HepG2 (cell line): ENCODE data around the gene IRF7. TPM values are rescaled to one million over a fixed set of nuclear protein-coding genes. Genes with fewer than 3 reads are reported as not detected.

Source experiments
- KAT2B ChIP-seq: fragments of 150-350 bp; IDR thresholded peaks from 2 replicates; pipeline ENCODE4 v1.6.1; 2014; ENCODE audit warnings: low read depth, low read length, borderline replicate concordance
- KDM2A ChIP-seq: sonication (generic); formaldehyde crosslinking; IDR thresholded peaks from 2 replicates; pipeline ENCODE4 v1.4.0; 2020; ENCODE audit warnings: low read depth, missing genetic modification reagents, borderline replicate concordance
- TCF7L2 ChIP-seq: IDR thresholded peaks from 2 replicates; pipeline ENCODE4 v1.6.1; 2011; ENCODE audit warnings: mild to moderate bottlenecking, low read depth, low read length, moderate library complexity
- WIZ ChIP-seq: sonication (generic); formaldehyde crosslinking; IDR thresholded peaks from 2 replicates; pipeline ENCODE4 v1.5.1; 2020; ENCODE audit warnings: mild to moderate bottlenecking, missing genetic modification reagents
- XBP1 ChIP-seq: sonication (generic); formaldehyde crosslinking; IDR thresholded peaks from 2 replicates; pipeline ENCODE4 v1.5.0; 2020; ENCODE audit warnings: missing genetic modification reagents
- ZNF136 ChIP-seq: sonication (generic); formaldehyde crosslinking; IDR thresholded peaks from 2 replicates; pipeline ENCODE4 v1.8.1; 2022; ENCODE audit warnings: low read depth, mild to moderate bottlenecking, moderate library complexity, missing genetic modification reagents
- ZNF17 ChIP-seq: sonication (generic); formaldehyde crosslinking; IDR thresholded peaks from 2 replicates; pipeline ENCODE4 v1.5.0; 2020; ENCODE audit warnings: mild to moderate bottlenecking, missing genetic modification reagents
- ZNF296 ChIP-seq: sonication (generic); formaldehyde crosslinking; conservative IDR thresholded peaks from 2 replicates; pipeline ENCODE4 v1.5.0; 2020; ENCODE audit warnings: mild to moderate bottlenecking, missing genetic modification reagents
- ZNF333 ChIP-seq: sonication (generic); formaldehyde crosslinking; IDR thresholded peaks from 2 replicates; pipeline ENCODE4 v1.4.0; 2020; ENCODE audit warnings: mild to moderate bottlenecking, missing genetic modification reagents, borderline replicate concordance
- ZNF543 ChIP-seq: sonication (generic); formaldehyde crosslinking; IDR thresholded peaks from 2 replicates; pipeline ENCODE4 v1.4.0; 2020; ENCODE audit warnings: mild to moderate bottlenecking, missing genetic modification reagents
- polyA plus RNA-seq, 8 experiments: library from polyadenylated mRNA; depleted of rRNA in 3 of 8; stranded (reverse) in 7 of 8; unstranded in 1 of 8; fragments of >200 nt; fragmentation: Illumina TruSeq in 4 of 8; extraction: Trizol in 4 of 8; gene quantifications; 2 replicates each; pipeline versions ENCODE4 v1.2.1 to v1.2.3, GENCODE V29; 2011 to 2016; ENCODE audit warnings: low read depth in 4 of 8, missing spikeins in 1 of 8, mixed read lengths in 1 of 8; ENCODE audit not compliant: insufficient read depth in 1 of 8
- total RNA-seq, 5 experiments: library from RNA; depleted of rRNA; stranded (reverse); fragments of >200 nt; fragmentation: Illumina TruSeq; extraction: Trizol; gene quantifications; 2 replicates each; pipeline ENCODE4 v1.2.3, GENCODE V29; 2016; ENCODE audit warnings: low read depth in 1 of 5
- TF ChIP-seq, protein P1 (sequence below): sonication (generic); formaldehyde crosslinking; IDR thresholded peaks from 2 replicates; pipeline ENCODE4 v1.5.0; 2020; ENCODE audit warnings: mild to moderate bottlenecking, missing genetic modification reagents
- TF ChIP-seq, protein P2 (sequence below): sonication (generic); formaldehyde crosslinking; IDR thresholded peaks from 2 replicates; pipeline ENCODE4 v1.8.1; 2022; ENCODE audit warnings: low read depth, mild to moderate bottlenecking, missing genetic modification reagents
- TF ChIP-seq, protein P3 (sequence below): IDR thresholded peaks from 2 replicates; pipeline ENCODE4 v1.6.1; 2016; ENCODE audit warnings: low read depth
- TF ChIP-seq, protein P4 (sequence below): IDR thresholded peaks from 2 replicates; pipeline ENCODE4 v1.6.1; 2018; ENCODE audit warnings: missing genetic modification reagents

IRF7 gene
- total and polyA plus RNA-seq, 2 of the 13 experiments (the other 11 are each of a cell fraction or from before 2014, with no cell fraction given) = not detected

DNA sequence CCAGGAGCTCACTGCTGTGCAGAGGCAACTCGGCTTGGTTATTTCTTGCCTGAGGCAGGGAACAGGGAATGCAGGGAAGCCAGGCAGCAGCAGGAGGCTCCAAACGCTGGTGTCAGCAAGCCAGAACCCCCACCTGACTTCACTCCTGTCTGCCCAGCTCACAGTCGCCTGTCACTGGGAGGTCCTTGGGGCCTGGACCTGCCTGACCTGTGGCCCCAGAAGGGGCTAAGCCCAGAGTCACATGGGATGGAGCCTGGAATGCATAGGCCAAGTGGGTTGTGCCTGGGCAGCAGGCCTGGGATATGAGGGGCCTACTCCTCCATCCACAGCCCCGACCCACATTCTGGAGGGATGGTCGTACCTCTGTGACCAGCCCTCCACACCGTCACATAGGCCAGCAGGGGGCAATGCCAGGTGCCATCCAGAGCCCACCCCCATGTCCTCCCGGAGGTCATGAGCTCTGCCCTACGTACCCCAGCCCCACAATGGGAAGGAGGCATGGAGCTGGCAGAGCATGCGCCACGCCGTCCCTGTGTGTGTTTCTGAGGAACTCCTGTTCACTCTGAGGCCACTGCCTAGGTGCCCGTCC lies 49.7 kb downstream of the IRF7 start (continued):
- TF ChIP-seq, protein P1, sequence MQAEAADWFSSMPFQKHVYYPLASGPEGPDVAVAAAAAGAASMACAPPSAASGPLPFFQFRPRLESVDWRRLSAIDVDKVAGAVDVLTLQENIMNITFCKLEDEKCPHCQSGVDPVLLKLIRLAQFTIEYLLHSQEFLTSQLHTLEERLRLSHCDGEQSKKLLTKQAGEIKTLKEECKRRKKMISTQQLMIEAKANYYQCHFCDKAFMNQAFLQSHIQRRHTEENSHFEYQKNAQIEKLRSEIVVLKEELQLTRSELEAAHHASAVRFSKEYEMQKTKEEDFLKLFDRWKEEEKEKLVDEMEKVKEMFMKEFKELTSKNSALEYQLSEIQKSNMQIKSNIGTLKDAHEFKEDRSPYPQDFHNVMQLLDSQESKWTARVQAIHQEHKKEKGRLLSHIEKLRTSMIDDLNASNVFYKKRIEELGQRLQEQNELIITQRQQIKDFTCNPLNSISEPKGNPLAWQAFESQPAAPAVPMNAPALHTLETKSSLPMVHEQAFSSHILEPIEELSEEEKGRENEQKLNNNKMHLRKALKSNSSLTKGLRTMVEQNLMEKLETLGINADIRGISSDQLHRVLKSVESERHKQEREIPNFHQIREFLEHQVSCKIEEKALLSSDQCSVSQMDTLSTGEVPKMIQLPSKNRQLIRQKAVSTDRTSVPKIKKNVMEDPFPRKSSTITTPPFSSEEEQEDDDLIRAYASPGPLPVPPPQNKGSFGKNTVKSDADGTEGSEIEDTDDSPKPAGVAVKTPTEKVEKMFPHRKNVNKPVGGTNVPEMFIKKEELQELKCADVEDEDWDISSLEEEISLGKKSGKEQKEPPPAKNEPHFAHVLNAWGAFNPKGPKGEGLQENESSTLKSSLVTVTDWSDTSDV (CRISPR knock-in tag) = peak; percentile 76; the same call in 1 of the 2 replicates
- TF ChIP-seq, protein P2, sequence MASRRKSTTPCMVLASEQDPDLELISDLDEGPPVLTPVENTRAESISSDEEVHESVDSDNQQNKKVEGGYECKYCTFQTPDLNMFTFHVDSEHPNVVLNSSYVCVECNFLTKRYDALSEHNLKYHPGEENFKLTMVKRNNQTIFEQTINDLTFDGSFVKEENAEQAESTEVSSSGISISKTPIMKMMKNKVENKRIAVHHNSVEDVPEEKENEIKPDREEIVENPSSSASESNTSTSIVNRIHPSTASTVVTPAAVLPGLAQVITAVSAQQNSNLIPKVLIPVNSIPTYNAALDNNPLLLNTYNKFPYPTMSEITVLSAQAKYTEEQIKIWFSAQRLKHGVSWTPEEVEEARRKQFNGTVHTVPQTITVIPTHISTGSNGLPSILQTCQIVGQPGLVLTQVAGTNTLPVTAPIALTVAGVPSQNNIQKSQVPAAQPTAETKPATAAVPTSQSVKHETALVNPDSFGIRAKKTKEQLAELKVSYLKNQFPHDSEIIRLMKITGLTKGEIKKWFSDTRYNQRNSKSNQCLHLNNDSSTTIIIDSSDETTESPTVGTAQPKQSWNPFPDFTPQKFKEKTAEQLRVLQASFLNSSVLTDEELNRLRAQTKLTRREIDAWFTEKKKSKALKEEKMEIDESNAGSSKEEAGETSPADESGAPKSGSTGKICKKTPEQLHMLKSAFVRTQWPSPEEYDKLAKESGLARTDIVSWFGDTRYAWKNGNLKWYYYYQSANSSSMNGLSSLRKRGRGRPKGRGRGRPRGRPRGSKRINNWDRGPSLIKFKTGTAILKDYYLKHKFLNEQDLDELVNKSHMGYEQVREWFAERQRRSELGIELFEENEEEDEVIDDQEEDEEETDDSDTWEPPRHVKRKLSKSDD (CRISPR knock-in tag) = peak; percentile 31; the same call in 1 of the 2 replicates
- TF ChIP-seq XBP1 (CRISPR knock-in tag) (no peak), KDM2A (CRISPR knock-in tag) (peak; percentile 51; the same call in 1 of the 2 replicates), ZNF296 (CRISPR knock-in tag) (no peak), ZNF136 (no peak), TCF7L2 (no peak), ZNF333 (CRISPR knock-in tag) (no peak), WIZ (no peak), ZNF543 (CRISPR knock-in tag) (no peak), KAT2B (no peak), ZNF17 (CRISPR knock-in tag) (no peak)
- TF ChIP-seq, protein P3, sequence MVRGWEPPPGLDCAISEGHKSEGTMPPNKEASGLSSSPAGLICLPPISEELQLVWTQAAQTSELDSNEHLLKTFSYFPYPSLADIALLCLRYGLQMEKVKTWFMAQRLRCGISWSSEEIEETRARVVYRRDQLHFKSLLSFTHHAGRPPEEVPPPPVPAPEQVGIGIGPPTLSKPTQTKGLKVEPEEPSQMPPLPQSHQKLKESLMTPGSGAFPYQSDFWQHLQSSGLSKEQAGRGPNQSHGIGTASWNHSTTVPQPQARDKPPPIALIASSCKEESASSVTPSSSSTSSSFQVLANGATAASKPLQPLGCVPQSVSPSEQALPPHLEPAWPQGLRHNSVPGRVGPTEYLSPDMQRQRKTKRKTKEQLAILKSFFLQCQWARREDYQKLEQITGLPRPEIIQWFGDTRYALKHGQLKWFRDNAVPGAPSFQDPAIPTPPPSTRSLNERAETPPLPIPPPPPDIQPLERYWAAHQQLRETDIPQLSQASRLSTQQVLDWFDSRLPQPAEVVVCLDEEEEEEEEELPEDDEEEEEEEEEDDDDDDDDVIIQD (CRISPR knock-in tag) = no peak
- TF ChIP-seq, protein P4, sequence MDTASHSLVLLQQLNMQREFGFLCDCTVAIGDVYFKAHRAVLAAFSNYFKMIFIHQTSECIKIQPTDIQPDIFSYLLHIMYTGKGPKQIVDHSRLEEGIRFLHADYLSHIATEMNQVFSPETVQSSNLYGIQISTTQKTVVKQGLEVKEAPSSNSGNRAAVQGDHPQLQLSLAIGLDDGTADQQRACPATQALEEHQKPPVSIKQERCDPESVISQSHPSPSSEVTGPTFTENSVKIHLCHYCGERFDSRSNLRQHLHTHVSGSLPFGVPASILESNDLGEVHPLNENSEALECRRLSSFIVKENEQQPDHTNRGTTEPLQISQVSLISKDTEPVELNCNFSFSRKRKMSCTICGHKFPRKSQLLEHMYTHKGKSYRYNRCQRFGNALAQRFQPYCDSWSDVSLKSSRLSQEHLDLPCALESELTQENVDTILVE (CRISPR knock-in tag) = no peak
